Measurements from ENCODE around the gene C19orf85. TPM values are rescaled to one million over a fixed set of nuclear protein-coding genes. Genes with fewer than 3 reads are reported as not detected.

Gene C19orf85
- total RNA-seq, 2 donors from 2014 or later = not detected

DNA sequence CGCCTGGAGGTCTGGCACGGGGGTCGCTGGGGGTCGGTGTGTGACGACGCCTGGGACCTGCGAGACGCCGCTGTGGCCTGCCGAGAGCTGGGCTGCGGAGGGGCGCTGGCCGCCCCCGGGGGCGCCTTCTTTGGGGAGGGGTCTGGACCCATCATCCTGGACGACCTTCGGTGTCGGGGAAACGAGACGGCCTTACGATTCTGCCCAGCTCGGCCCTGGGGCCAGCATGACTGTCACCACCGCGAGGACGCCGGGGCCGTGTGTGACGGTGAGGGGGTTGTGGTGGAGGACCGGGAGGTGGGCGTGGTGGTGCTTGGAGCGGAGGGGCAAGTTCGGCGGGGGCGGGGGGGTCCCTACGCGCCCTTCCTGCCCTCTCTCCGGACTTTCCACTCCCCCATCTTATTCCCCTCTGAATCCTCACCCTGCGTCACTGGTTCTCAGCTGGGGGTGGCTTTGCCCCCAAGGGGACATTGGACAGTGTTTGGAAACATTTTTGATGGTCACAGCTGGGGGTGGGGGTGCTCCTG is 29.2 kb upstream of the C19orf85 start:
- Mint-ChIP-seq H3K27me3 (peaks cover 0 to 6% of the 10 kb centered on the region in 2 donors), H3K27ac (no peak overlapping the region), H3K36me3 (no peaks in the 10 kb centered on the region), H3K9me3 (no peaks in the 10 kb centered on the region), H3K4me1 (ENCODE audit: low read depth in 2 of 2) (no peaks in the 10 kb centered on the region), H3K4me3 (no peak overlapping the region)
- ATAC-seq (no peak), DNase-seq (ENCODE audit: low spot score) (no peak)

- peaks cover 0 to 6% of the 10 kb centered on the region in 2 donors for H3K27me3 Mint-ChIP-seq
- DNase-seq (ENCODE audit: low spot score) = no peak
- H3K27ac Mint-ChIP-seq = no peak overlapping the region
- no peak for ATAC-seq
- no peaks in the 10 kb centered on the region for H3K36me3 Mint-ChIP-seq
- no peaks in the 10 kb centered on the region for H3K4me1 Mint-ChIP-seq (ENCODE audit: low read depth in 2 of 2)
- no peaks in the 10 kb centered on the region for H3K9me3 Mint-ChIP-seq
- H3K4me3 Mint-ChIP-seq = no peak overlapping the region
Measured at GRCh38 chr19:55493052-55493644, 28.6 kb upstream of the C19orf85 start.

DNA sequence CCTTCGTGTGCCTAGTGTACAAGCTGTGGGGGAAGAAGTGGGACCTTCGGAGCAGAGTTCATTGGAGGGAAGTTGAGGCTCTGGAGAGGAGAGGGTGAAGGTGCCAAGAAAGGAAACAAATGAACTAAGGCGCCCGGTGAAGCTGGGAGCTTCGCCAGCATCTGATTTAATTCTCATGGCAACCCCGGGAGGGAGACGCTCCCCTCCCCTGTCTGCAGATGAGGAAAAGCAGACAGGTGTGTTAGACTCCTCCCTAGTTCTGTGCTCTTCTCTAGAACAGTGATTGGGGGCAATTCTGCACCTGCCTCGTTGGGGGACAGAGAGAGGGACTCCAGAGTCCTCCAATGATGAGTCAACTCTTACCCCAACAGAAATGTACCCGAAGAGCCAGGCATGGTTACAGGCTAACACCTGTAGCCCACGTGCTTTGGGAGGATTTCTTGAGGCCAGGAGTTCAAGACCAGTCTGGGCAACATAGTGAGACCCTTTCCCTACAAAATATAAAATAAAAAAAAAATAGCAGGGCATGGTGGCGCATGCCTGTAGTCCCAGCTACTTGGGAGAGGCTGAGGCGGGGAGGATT is 27.9 kb upstream of the C19orf85 start:
- DNase-seq (ENCODE audit: low spot score) (no peak), ATAC-seq (no peak)
- Mint-ChIP-seq H3K9me3 (no peaks in the 10 kb centered on the region), H3K4me3 (no peak overlapping the region), H3K36me3 (no peaks in the 10 kb centered on the region), H3K27ac (no peak overlapping the region), H3K27me3 (peaks cover 0 to 6% of the 10 kb centered on the region in 2 donors), H3K4me1 (ENCODE audit: low read depth in 2 of 2) (no peaks in the 10 kb centered on the region)

GRCh38 chr19:55491546-55492360 is 27.2 kb upstream of the C19orf85 start:
- Mint-ChIP-seq H3K27ac (no peak overlapping the region), H3K4me1 (ENCODE audit: low read depth in 2 of 2) (no peaks in the 10 kb centered on the region), H3K4me3 (no peak overlapping the region)

GRCh38 chr19:55490478-55491432 is 26.2 kb upstream of the C19orf85 start:
- no peak for DNase-seq (ENCODE audit: low spot score)

More at GRCh38 chr19:55491546-55492360, 27.2 kb upstream of the C19orf85 start:
- Mint-ChIP-seq H3K27me3 (peaks cover 0 to 6% of the 10 kb centered on the region in 2 donors), H3K9me3 (no peaks in the 10 kb centered on the region), H3K36me3 (no peaks in the 10 kb centered on the region)
- DNase-seq (ENCODE audit: low spot score) = no peak
- ATAC-seq = no peak

GRCh38 chr19:55489711-55490477 is 25.3 kb upstream of the C19orf85 start:
- Mint-ChIP-seq H3K36me3 (no peaks in the 10 kb centered on the region), H3K4me3 (no peak overlapping the region), H3K27me3 (peaks cover 0 to 8% of the 10 kb centered on the region in 2 donors), H3K9me3 (no peaks in the 10 kb centered on the region), H3K27ac (no peak overlapping the region), H3K4me1 (ENCODE audit: low read depth in 2 of 2) (peaks cover 4 to 6% of the 10 kb centered on the region in 2 donors)
- no peak for DNase-seq (ENCODE audit: low spot score)
- no peak for ATAC-seq

More at GRCh38 chr19:55490478-55491432, 26.2 kb upstream of the C19orf85 start:
- Mint-ChIP-seq H3K27me3 (peaks cover 0 to 8% of the 10 kb centered on the region in 2 donors), H3K4me3 (no peak overlapping the region), H3K4me1 (ENCODE audit: low read depth in 2 of 2) (peaks cover 4 to 6% of the 10 kb centered on the region in 2 donors), H3K36me3 (no peaks in the 10 kb centered on the region), H3K9me3 (no peaks in the 10 kb centered on the region), H3K27ac (no peak overlapping the region)
- no peak for ATAC-seq

DNA sequence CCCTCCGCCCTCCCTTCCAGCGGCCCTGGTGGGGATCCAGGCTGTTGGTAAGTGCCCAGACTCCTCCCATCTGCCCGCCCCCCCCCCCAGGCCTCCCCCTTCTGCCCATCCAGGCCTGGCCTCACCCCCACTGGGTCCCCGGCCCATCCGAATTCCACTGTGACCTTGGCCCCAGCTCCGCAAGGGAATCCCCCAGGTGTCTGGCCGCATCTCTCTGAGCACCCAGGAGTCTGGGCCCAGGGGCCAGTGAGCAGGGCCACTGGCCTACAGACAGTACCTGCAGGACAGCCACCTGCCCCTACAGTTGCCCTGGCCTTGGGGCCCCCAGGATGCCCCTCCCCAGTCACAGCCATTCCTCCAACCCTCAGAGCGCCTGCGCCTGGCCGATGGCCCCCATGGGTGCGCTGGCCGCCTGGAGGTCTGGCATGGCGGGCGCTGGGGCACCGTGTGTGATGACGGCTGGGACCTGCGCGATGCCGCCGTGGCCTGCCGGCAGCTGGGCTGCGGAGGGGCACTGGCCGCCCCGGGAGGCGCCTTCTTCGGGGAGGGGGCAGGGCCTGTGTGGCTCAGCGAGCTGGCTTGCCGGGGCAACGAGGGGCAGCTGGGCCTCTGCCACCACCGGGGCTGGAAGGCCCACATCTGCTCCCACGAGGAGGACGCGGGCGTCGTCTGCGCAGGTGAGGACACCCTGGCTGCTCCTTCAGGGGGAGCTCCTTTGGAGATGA is 24.6 kb upstream of the C19orf85 start:
- H3K36me3 Mint-ChIP-seq = no peaks in the 10 kb centered on the region
- H3K27me3 Mint-ChIP-seq = peaks cover 0 to 8% of the 10 kb centered on the region in 2 donors
- no peak overlapping the region for H3K4me3 Mint-ChIP-seq
- H3K27ac Mint-ChIP-seq = no peak overlapping the region
- no peaks in the 10 kb centered on the region for H3K9me3 Mint-ChIP-seq
- ATAC-seq (no peak), DNase-seq (ENCODE audit: low spot score) (no peak)
- peaks cover 4 to 6% of the 10 kb centered on the region in 2 donors for H3K4me1 Mint-ChIP-seq (ENCODE audit: low read depth in 2 of 2)

DNA sequence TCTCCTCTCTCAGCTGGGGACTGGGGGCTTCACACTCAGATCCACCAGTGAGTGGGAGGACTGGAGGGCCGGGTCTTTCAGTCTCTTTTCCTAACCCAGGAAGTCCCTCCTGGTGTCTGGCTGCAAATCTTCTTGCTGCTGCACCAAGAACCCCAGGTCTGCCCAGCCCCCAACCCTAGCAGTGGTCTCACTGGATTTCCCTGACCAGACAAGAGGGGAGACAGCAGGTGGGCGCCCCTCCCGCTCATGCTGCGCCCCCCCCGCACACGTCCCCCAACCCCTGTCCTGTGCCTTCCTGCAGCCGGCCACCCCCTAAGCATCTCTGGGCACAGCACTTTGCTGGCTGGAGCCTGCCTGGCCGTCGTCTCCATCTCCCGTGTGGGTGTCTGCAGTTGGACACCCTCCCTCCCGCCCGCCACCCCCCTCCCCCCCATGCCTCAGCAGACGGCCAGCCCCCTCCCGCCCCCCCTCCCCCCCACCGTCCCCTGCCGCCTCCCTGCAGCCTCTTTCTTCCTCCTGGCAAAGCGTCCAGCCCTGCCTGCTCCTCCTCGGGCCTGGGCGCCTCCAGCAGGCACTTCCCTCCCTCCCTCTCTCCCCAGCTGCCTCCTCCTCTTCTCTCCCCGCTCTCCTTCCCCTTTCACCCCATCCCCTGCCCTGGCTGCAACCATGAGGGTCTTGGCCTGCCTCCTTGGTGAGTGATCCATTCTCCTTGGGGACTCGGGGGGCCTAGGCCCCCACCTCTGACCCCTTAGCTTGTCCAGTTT is 23.6 kb upstream of the C19orf85 start, which contains the start of gene SSC5D:
SSC5D (plus strand) TSS at position 513 of the 764 bp plus-strand sequence; CDS start at position 667, 154 bp downstream.
- H3K27me3 Mint-ChIP-seq = peaks cover 0 to 8% of the 10 kb centered on the region in 2 donors
- no peak within 1 kb of the TSS for H3K27ac Mint-ChIP-seq
- peaks cover 4 to 6% of the 10 kb centered on the region in 2 donors for H3K4me1 Mint-ChIP-seq (ENCODE audit: low read depth in 2 of 2)
- H3K4me3 Mint-ChIP-seq = no peak within 1 kb of the TSS
- DNase-seq (ENCODE audit: low spot score) (no peak), ATAC-seq (no peak)
- H3K9me3 Mint-ChIP-seq = no peaks in the 10 kb centered on the region
- no peaks in the 10 kb centered on the region for H3K36me3 Mint-ChIP-seq

- DNase-seq (ENCODE audit: low spot score) (no peak), ATAC-seq (no peak)
- Mint-ChIP-seq H3K36me3 (no peaks in the 10 kb centered on the region), H3K27ac (no peak overlapping the region), H3K9me3 (no peaks in the 10 kb centered on the region), H3K4me3 (no peak overlapping the region), H3K4me1 (ENCODE audit: low read depth in 2 of 2) (peaks cover 4 to 6% of the 10 kb centered on the region in 2 donors), H3K27me3 (peaks cover 0 to 6% of the 10 kb centered on the region in 2 donors)
Measured at GRCh38 chr19:55486971-55487923, 22.7 kb upstream of the C19orf85 start.

DNA sequence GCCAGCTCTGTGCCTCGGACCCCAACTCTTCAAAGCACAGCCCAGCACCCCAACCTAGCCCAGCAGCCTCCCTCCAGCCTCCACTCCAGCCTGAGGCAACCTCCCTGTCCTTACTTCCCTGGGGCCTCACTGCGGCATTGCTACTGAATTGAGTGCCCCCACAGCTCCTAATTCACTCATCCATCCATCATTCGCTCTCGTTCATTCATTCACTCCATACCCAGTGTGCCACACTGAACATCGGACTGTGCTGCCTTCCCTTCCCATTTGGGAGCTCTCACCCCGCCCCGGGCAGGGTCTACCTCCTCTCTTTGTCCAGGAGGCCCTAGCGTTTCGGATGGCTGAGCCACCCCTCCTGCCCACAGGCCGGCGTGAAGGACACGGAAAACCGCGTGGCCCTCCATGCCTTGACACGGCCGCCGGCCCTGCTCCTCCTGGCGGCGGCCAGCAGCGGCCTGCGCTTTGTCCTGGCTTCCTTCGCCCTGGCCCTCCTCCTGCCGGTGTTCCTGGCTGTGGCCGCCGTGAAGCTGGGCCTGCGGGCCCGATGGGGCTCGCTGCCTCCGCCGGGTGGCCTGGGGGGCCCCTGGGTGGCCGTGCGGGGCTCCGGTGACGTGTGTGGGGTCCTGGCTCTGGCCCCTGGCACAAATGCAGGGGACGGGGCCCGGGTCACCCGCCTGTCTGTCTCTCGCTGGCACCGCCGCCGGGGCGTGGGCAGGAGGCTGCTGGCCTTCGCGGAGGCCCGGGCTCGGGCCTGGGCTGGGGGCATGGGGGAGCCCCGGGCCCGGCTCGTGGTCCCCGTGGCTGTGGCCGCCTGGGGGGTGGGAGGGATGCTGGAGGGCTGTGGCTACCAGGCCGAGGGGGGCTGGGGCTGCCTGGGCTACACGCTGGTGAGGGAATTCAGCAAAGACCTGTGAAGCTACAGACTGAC is 21.8 kb upstream of the C19orf85 start:
- peaks cover 4 to 6% of the 10 kb centered on the region in 2 donors for H3K4me1 Mint-ChIP-seq (ENCODE audit: low read depth in 2 of 2)
- peak overlapping the region; percentile 88 for H3K4me3 Mint-ChIP-seq
- DNase-seq (ENCODE audit: low spot score) = no peak
- no peak for ATAC-seq
- no peaks in the 10 kb centered on the region for H3K36me3 Mint-ChIP-seq
- peaks cover 0 to 3% of the 10 kb centered on the region in 2 donors for H3K27me3 Mint-ChIP-seq
- no peak overlapping the region for H3K27ac Mint-ChIP-seq
- H3K9me3 Mint-ChIP-seq = no peaks in the 10 kb centered on the region
